A673 (cell line): Measurements from ENCODE around the gene POU4F3. TPM values are rescaled to one million over a fixed set of nuclear protein-coding genes. Genes with fewer than 3 reads are reported as not detected.
"Not testable (repeated sequence)": the region's sequence is repeated elsewhere in the genome, so short reads cannot be mapped to it uniquely, and the experiment has no call there.

ENCODE experiments used
- BruUV-seq: library from RNA; stranded (reverse); fragments of 400-500 nt; replicated peaks from 2 replicates; lab custom pipeline; 2021; lab: Mats Ljungman, UMichigan
- CTCF ChIA-PET: fragments of 300-600 bp; sonication (Branson Sonifier 250); formaldehyde crosslinking; loops from one replicate; lab custom pipeline; 2022; ENCODE audit warnings: antibody characterized with exemption; lab: Charles Lee
- POLR2A ChIA-PET: fragments of 300-600 bp; sonication (Branson Sonifier 250); formaldehyde crosslinking; loops from one replicate; lab custom pipeline; 2022; ENCODE audit warnings: antibody characterized with exemption; ENCODE audit not compliant: low non-redundant PET; lab: Charles Lee
- DNase-seq: peaks from one replicate; pipeline ENCODE4 v3.0.0-alpha.2; 2015; ENCODE audit warnings: low spot score
- H3K27ac ChIP-seq: fragments of 200-600 bp; sonication (generic); 2 replicates; pipeline ENCODE4 v1.5.1; 2016; ENCODE audit warnings: mixed run types, low read depth, mild to moderate bottlenecking, mixed read lengths, antibody characterized with exemption, low read length; ENCODE audit not compliant: poor library complexity, severe bottlenecking
- H3K27me3 ChIP-seq: fragments of 200-600 bp; sonication (generic); replicated peaks from 2 replicates; pipeline ENCODE4 v1.6.1; 2017; ENCODE audit warnings: mixed run types, low read depth, mild to moderate bottlenecking, mixed read lengths, antibody characterized with exemption, low read length; ENCODE audit not compliant: insufficient read depth, poor library complexity
- H3K36me3 ChIP-seq: fragments of 200-600 bp; sonication (generic); 2 replicates; pipeline ENCODE4 v1.6.1; 2016; ENCODE audit warnings: mixed run types, mild to moderate bottlenecking, mixed read lengths, antibody characterized with exemption, low read length; ENCODE audit not compliant: insufficient read depth, poor library complexity, severe bottlenecking
- H3K4me1 ChIP-seq: fragments of 200-600 bp; sonication (generic); 2 replicates; pipeline ENCODE4 v1.6.1; 2017; ENCODE audit warnings: mixed run types, mild to moderate bottlenecking, mixed read lengths, antibody characterized with exemption, low read length; ENCODE audit not compliant: insufficient read depth, poor library complexity, severe bottlenecking
- H3K4me3 ChIP-seq: fragments of 200-600 bp; sonication (generic); 2 replicates; pipeline ENCODE4 v1.5.1; 2016; ENCODE audit warnings: low read depth, mixed run types, mild to moderate bottlenecking, mixed read lengths, low read length; ENCODE audit not compliant: poor library complexity, severe bottlenecking
- H3K9me3 ChIP-seq: fragments of 200-600 bp; sonication (generic); 2 replicates; pipeline ENCODE4 v1.6.1; 2016; ENCODE audit warnings: mixed run types, low read depth, mild to moderate bottlenecking, mixed read lengths, antibody characterized with exemption, low read length; ENCODE audit not compliant: poor library complexity, severe bottlenecking
- CTCF ChIP-seq: fragments of 300-800, 200-600 bp; sonication (generic); conservative IDR thresholded peaks from 2 replicates; pipeline ENCODE4 v1.5.1; 2017; ENCODE audit warnings: low read depth, mild to moderate bottlenecking, antibody characterized with exemption, low read length, moderate library complexity, mixed read lengths
- EZH2 ChIP-seq: fragments of 200-600 bp; sonication (generic); IDR thresholded peaks from 2 replicates; pipeline ENCODE4 v1.6.1; 2017; ENCODE audit warnings: borderline replicate concordance, low read depth, mild to moderate bottlenecking, mixed read lengths, antibody characterized with exemption, low read length; ENCODE audit not compliant: poor library complexity, severe bottlenecking
- intact Hi-C: fragments of 100-400 bp; cut with micrococcal nuclease; formaldehyde crosslinking; loops from one replicate; pipeline ENCODE4 v1.10.0; 2022; ENCODE audit not compliant: unreplicated experiment
- total RNA-seq: library from RNA; stranded (reverse); gene quantifications from 2 replicates; pipeline ENCODE4 v1.2.3, GENCODE V29; 2021

Gene POU4F3
- total RNA-seq, 1 experiment from 2014 or later = 0.11 TPM

- no TSS peak for BruUV-seq
- Histone ChIP-seq H3K36me3 (no peaks in the 10 kb centered on the region), H3K27me3 (no peaks in the 10 kb centered on the region), H3K9me3 (no peaks in the 10 kb centered on the region), H3K4me3 (no peak overlapping the region), H3K4me1 (no peaks in the 10 kb centered on the region), H3K27ac (no peak overlapping the region)
- POLR2A ChIA-PET = interaction anchor here (0.7 kb wide), 1 partner anchor 20 kb away, joined by 4 read pairs; no protein-coding TSS in a partner anchor
- no peak for TF ChIP-seq CTCF
- no peak for TF ChIP-seq EZH2
- CTCF ChIA-PET = no interaction called here
- no peak for DNase-seq
- intact Hi-C loops = no loop called here
Measured at GRCh38 chr5:146296245-146296644, 42.4 kb upstream of the POU4F3 start.

- CTCF ChIA-PET, intact Hi-C loops: not testable (repeated sequence)
Measured at GRCh38 chr5:146298920-146299319, 39.7 kb upstream of the POU4F3 start.

GRCh38 chr5:146301626-146302025 lies 37.0 kb upstream of the POU4F3 start:
- CTCF ChIA-PET = no interaction called here
- Histone ChIP-seq H3K4me3 (no peak overlapping the region), H3K27me3 (no peaks in the 10 kb centered on the region), H3K9me3 (no peaks in the 10 kb centered on the region), H3K36me3 (no peaks in the 10 kb centered on the region), H3K4me1 (no peaks in the 10 kb centered on the region), H3K27ac (no peak overlapping the region)
- BruUV-seq = no TSS peak
- DNase-seq = no peak
- POLR2A ChIA-PET = no interaction called here
- intact Hi-C loops = loop anchor here (10.0 kb wide), 1 partner anchor 223 kb away; no protein-coding TSS in a partner anchor
- no peak for TF ChIP-seq EZH2

More at GRCh38 chr5:146298920-146299319, 39.7 kb upstream of the POU4F3 start:
- H3K9me3 ChIP-seq, H3K4me3 ChIP-seq, H3K27me3 ChIP-seq, H3K36me3 ChIP-seq, DNase-seq, BruUV-seq, H3K4me1 ChIP-seq, H3K27ac ChIP-seq, POLR2A ChIA-PET: not testable (repeated sequence)

GRCh38 chr5:146302406-146302805 lies 36.2 kb upstream of the POU4F3 start:
- Histone ChIP-seq H3K4me3 (no peak overlapping the region), H3K27me3 (no peaks in the 10 kb centered on the region), H3K36me3 (no peaks in the 10 kb centered on the region), H3K27ac (no peak overlapping the region), H3K9me3 (no peaks in the 10 kb centered on the region), H3K4me1 (no peaks in the 10 kb centered on the region)
- intact Hi-C loops = loop anchor here (10.0 kb wide), 1 partner anchor 222 kb away; no protein-coding TSS in a partner anchor
- TF ChIP-seq EZH2 = no peak
- TF ChIP-seq CTCF = no peak
- POLR2A ChIA-PET = no interaction called here
- no peak for DNase-seq
- BruUV-seq = no TSS peak
- CTCF ChIA-PET = no interaction called here
